Measurements from ENCODE around the gene MGAT5.

MGAT5 gene

DNA sequence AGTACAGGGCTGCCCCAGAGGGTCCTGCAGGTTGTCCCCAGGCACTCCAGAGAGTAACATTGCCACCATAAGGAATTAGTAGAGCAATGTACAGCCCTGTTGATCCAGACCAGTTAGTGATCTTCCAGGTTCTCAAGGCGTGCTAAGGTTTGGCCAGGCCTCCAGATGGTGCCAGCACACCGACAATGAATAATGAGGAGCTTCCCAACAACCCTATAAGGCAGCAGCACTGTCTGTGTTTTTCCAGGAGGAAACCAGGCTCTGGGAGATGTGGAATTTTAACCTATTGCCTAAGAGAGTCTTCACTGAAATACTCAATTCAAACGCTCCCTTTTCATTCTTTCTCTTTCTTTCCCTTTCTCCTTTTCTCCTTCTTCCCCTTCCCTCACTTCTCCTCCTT is 122.1 kb downstream of the MGAT5 start:
- peak overlapping the region in 1 of 2 experiments; percentile 15 for H2BK12ac ChIP-seq (ENCODE audit: low read length in 2 of 2)
- H4K8ac ChIP-seq (ENCODE audit: low read length) = peak overlapping the region; percentile 50
- no peak overlapping the region for H2BK120ac ChIP-seq (ENCODE audit: low read depth, low read length)
- no peak overlapping the region for H2AK5ac ChIP-seq (ENCODE audit: low read length, severe bottlenecking)
- no peaks in the 10 kb centered on the region for H3K9me3 ChIP-seq (ENCODE audit: control insufficient read depth, low read length)
- no peak overlapping the region for H3K4me2 ChIP-seq (ENCODE audit: low read length, poor library complexity, severe bottlenecking)
- H2AFZ ChIP-seq (ENCODE audit: low read depth, low read length) = no peak overlapping the region
- H3K79me1 ChIP-seq (replicated peaks; ENCODE audit: low read length, poor library complexity, severe bottlenecking) = peaks cover 2% of the 10 kb centered on the region
- H3K4me1 ChIP-seq (ENCODE audit: control insufficient read depth, insufficient read depth, low read depth, low read length) = peaks cover 13% of the 10 kb centered on the region
- no peak overlapping the region for H4K91ac ChIP-seq (ENCODE audit: low read length)
- H3K27ac ChIP-seq (ENCODE audit: low read length, poor library complexity, severe bottlenecking) = no peak overlapping the region
- peaks cover 0 to 3% of the 10 kb centered on the region in 2 experiments for H3K36me3 ChIP-seq (ENCODE audit: control insufficient read depth in 1 of 2, insufficient read depth in 2 of 2, low read depth in 1 of 2, low read length in 2 of 2)
- no peak overlapping the region for H3K9ac ChIP-seq (ENCODE audit: low read length)
- H3K23ac ChIP-seq (ENCODE audit: low read length in 2 of 2) = no peak overlapping the region
- DNase-seq = peak; percentile 90
- no peak overlapping the region for H3K4ac ChIP-seq (ENCODE audit: low read depth in 1 of 2, low read length in 2 of 2)
- H3K4me3 ChIP-seq (ENCODE audit: insufficient read depth in 1 of 2, low read depth in 1 of 2, low read length in 2 of 2) = no peak overlapping the region
- WGBS = 34% methylated on average over 2 of the region's 3 CpGs
- no peaks in the 10 kb centered on the region for H3K27me3 ChIP-seq (ENCODE audit: control insufficient read depth in 1 of 2, insufficient read depth in 1 of 2, low read length in 2 of 2)
- no peak overlapping the region for H2BK15ac ChIP-seq (ENCODE audit: low read depth, poor library complexity, severe bottlenecking)
- H3K18ac ChIP-seq (ENCODE audit: low read depth in 1 of 2, low read length in 2 of 2) = no peak overlapping the region
- no peak overlapping the region for H3K14ac ChIP-seq (ENCODE audit: low read length in 2 of 2)
- no peak overlapping the region for H2BK5ac ChIP-seq (ENCODE audit: low read depth, low read length, poor library complexity, severe bottlenecking)

DNA sequence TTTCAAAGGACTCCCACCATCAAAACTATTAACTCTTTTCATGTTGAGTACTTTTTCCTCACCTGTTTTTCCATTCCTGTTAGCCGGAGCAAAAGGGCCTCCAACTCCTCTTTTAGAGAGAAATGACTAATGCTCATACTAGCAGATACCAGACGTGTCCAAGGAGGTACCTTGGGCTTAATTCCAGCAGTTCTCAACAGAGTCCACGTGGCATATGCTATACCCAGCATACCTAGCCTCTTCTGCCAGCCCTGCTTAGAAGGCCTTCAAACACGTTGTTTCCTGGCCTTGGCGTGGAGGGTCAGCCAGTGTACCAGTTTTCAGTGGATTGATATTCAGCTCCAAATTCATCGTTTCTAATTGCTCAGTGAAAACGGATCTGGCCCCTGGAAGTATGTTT is 123.9 kb downstream of the MGAT5 start:
- Histone ChIP-seq H3K4me3 (ENCODE audit: insufficient read depth in 1 of 2, low read depth in 1 of 2, low read length in 2 of 2) (no peak overlapping the region), H3K79me1 (replicated peaks; ENCODE audit: low read length, poor library complexity, severe bottlenecking) (peaks cover 2% of the 10 kb centered on the region), H2AK5ac (ENCODE audit: low read length, severe bottlenecking) (no peak overlapping the region), H2BK5ac (ENCODE audit: low read depth, low read length, poor library complexity, severe bottlenecking) (no peak overlapping the region), H2BK12ac (ENCODE audit: low read length in 2 of 2) (no peak overlapping the region), H3K36me3 (ENCODE audit: control insufficient read depth in 1 of 2, insufficient read depth in 2 of 2, low read depth in 1 of 2, low read length in 2 of 2) (peaks cover 0 to 3% of the 10 kb centered on the region in 2 experiments), H3K4me1 (ENCODE audit: control insufficient read depth, insufficient read depth, low read depth, low read length) (peaks cover 9% of the 10 kb centered on the region), H2BK120ac (ENCODE audit: low read depth, low read length) (no peak overlapping the region), H4K8ac (ENCODE audit: low read length) (no peak overlapping the region), H3K27me3 (ENCODE audit: control insufficient read depth in 1 of 2, insufficient read depth in 1 of 2, low read length in 2 of 2) (no peaks in the 10 kb centered on the region), H2BK15ac (ENCODE audit: low read depth, poor library complexity, severe bottlenecking) (no peak overlapping the region), H3K4me2 (ENCODE audit: low read length, poor library complexity, severe bottlenecking) (no peak overlapping the region), H2AFZ (ENCODE audit: low read depth, low read length) (no peak overlapping the region), H3K9ac (ENCODE audit: low read length) (no peak overlapping the region), H3K23ac (ENCODE audit: low read length in 2 of 2) (no peak overlapping the region), H3K14ac (ENCODE audit: low read length in 2 of 2) (no peak overlapping the region), H3K18ac (ENCODE audit: low read depth in 1 of 2, low read length in 2 of 2) (no peak overlapping the region), H3K9me3 (ENCODE audit: control insufficient read depth, low read length) (no peaks in the 10 kb centered on the region), H3K27ac (ENCODE audit: low read length, poor library complexity, severe bottlenecking) (no peak overlapping the region), H3K4ac (ENCODE audit: low read depth in 1 of 2, low read length in 2 of 2) (no peak overlapping the region), H4K91ac (ENCODE audit: low read length) (no peak overlapping the region)
- WGBS = 97% methylated on average over 7 of the region's 7 CpGs
- no peak for DNase-seq

DNA sequence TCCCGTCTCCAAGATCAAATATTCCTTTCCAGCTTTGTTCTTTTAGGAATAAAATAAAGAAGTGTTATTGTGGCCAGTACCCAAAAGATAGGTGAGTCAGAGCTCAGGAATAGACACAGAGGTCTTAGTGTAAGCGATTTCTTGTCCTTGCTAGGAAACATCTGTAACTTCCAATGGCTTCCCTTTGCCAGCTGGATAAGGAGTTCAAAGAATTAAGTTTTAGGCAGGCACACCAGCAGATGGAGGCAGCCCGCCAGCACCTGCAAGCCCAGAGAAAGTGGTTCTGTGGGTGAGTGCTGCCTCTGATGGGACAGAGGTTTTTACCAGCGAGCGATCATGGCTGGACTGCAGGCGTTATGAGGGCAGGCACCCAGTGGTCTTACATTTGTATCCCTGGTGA is 125.4 kb downstream of the MGAT5 start:
- Histone ChIP-seq H3K9me3 (ENCODE audit: control insufficient read depth, low read length) (no peaks in the 10 kb centered on the region), H2BK5ac (ENCODE audit: low read depth, low read length, poor library complexity, severe bottlenecking) (no peak overlapping the region)

DNA sequence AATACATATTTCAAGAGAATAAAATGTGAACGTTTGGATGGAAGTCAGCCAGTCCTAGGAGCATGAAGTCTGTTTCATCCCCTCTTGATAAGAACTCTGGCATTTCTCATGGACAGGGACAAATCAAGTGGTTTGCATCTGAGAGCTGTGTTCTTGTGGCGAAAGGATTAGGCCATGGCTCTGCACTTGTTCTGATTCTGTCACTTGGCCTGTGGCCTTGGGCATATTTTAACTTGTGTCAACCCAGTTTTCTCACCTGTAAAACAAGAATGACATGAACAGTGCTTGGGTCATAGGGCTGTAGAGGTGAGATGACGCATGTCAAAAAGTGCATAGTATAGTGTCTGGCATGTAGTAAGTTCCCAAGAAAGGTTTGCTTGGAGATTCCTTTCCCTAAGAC is 125.8 kb downstream of the MGAT5 start:
- Histone ChIP-seq H3K36me3 (ENCODE audit: control insufficient read depth in 1 of 2, insufficient read depth in 2 of 2, low read depth in 1 of 2, low read length in 2 of 2) (peaks cover 0 to 3% of the 10 kb centered on the region in 2 experiments), H4K91ac (ENCODE audit: low read length) (no peak overlapping the region), H2BK5ac (ENCODE audit: low read depth, low read length, poor library complexity, severe bottlenecking) (no peak overlapping the region), H2AK5ac (ENCODE audit: low read length, severe bottlenecking) (no peak overlapping the region), H3K79me1 (replicated peaks; ENCODE audit: low read length, poor library complexity, severe bottlenecking) (peaks cover 2% of the 10 kb centered on the region), H2BK15ac (ENCODE audit: low read depth, poor library complexity, severe bottlenecking) (no peak overlapping the region), H3K27me3 (ENCODE audit: control insufficient read depth in 1 of 2, insufficient read depth in 1 of 2, low read length in 2 of 2) (no peaks in the 10 kb centered on the region), H3K4me3 (ENCODE audit: insufficient read depth in 1 of 2, low read depth in 1 of 2, low read length in 2 of 2) (no peak overlapping the region), H3K23ac (ENCODE audit: low read length in 2 of 2) (no peak overlapping the region), H2BK120ac (ENCODE audit: low read depth, low read length) (no peak overlapping the region), H2BK12ac (ENCODE audit: low read length in 2 of 2) (no peak overlapping the region), H3K18ac (ENCODE audit: low read depth in 1 of 2, low read length in 2 of 2) (peak overlapping the region in 1 of 2 experiments; percentile 9), H3K27ac (ENCODE audit: low read length, poor library complexity, severe bottlenecking) (no peak overlapping the region), H3K14ac (ENCODE audit: low read length in 2 of 2) (no peak overlapping the region), H2AFZ (ENCODE audit: low read depth, low read length) (no peak overlapping the region), H3K4me1 (ENCODE audit: control insufficient read depth, insufficient read depth, low read depth, low read length) (peaks cover 5% of the 10 kb centered on the region), H3K4ac (ENCODE audit: low read depth in 1 of 2, low read length in 2 of 2) (peak overlapping the region in 1 of 2 experiments; percentile 35), H3K9ac (ENCODE audit: low read length) (no peak overlapping the region), H3K9me3 (ENCODE audit: control insufficient read depth, low read length) (no peaks in the 10 kb centered on the region), H3K4me2 (ENCODE audit: low read length, poor library complexity, severe bottlenecking) (no peak overlapping the region), H4K8ac (ENCODE audit: low read length) (no peak overlapping the region)
- WGBS = 99% methylated on average over 3 of the region's 3 CpGs
- DNase-seq = no peak

More for the DNA sequence above, 125.4 kb downstream of the MGAT5 start:
- H3K4ac ChIP-seq (ENCODE audit: low read depth in 1 of 2, low read length in 2 of 2) = peak overlapping the region in 1 of 2 experiments; percentile 35
- no peak overlapping the region for H3K27ac ChIP-seq (ENCODE audit: low read length, poor library complexity, severe bottlenecking)
- H3K36me3 ChIP-seq (ENCODE audit: control insufficient read depth in 1 of 2, insufficient read depth in 2 of 2, low read depth in 1 of 2, low read length in 2 of 2) = peaks cover 0 to 3% of the 10 kb centered on the region in 2 experiments
- H2AK5ac ChIP-seq (ENCODE audit: low read length, severe bottlenecking) = no peak overlapping the region
- H3K4me1 ChIP-seq (ENCODE audit: control insufficient read depth, insufficient read depth, low read depth, low read length) = peaks cover 5% of the 10 kb centered on the region
- no peak overlapping the region for H2BK15ac ChIP-seq (ENCODE audit: low read depth, poor library complexity, severe bottlenecking)
- H3K23ac ChIP-seq (ENCODE audit: low read length in 2 of 2) = no peak overlapping the region
- no peak overlapping the region for H3K9ac ChIP-seq (ENCODE audit: low read length)
- peaks cover 2% of the 10 kb centered on the region for H3K79me1 ChIP-seq (replicated peaks; ENCODE audit: low read length, poor library complexity, severe bottlenecking)
- peak overlapping the region; percentile 9 to 11 for H3K18ac ChIP-seq (ENCODE audit: low read depth in 1 of 2, low read length in 2 of 2)
- H3K14ac ChIP-seq (ENCODE audit: low read length in 2 of 2) = no peak overlapping the region
- DNase-seq = no peak
- H2BK120ac ChIP-seq (ENCODE audit: low read depth, low read length) = no peak overlapping the region
- peak overlapping the region in 1 of 2 experiments; percentile 37 for H2BK12ac ChIP-seq (ENCODE audit: low read length in 2 of 2)
- H3K27me3 ChIP-seq (ENCODE audit: control insufficient read depth in 1 of 2, insufficient read depth in 1 of 2, low read length in 2 of 2) = no peaks in the 10 kb centered on the region
- WGBS = 89% methylated on average over 5 of the region's 6 CpGs
- H3K4me2 ChIP-seq (ENCODE audit: low read length, poor library complexity, severe bottlenecking) = no peak overlapping the region
- peak overlapping the region; percentile 55 for H4K91ac ChIP-seq (ENCODE audit: low read length)
- no peak overlapping the region for H3K4me3 ChIP-seq (ENCODE audit: insufficient read depth in 1 of 2, low read depth in 1 of 2, low read length in 2 of 2)
- H4K8ac ChIP-seq (ENCODE audit: low read length) = no peak overlapping the region
- no peak overlapping the region for H2AFZ ChIP-seq (ENCODE audit: low read depth, low read length)

All from mesenchymal stem cell (in vitro differentiated cells and primary cell).